Ishikawa (cell line): ENCODE measurements around the gene CFAP45.

Experiments used
- CEBPB ChIP-seq: IDR thresholded peaks from 2 replicates; pipeline ENCODE4 v1.6.1; 2012
- CREB1 ChIP-seq: IDR thresholded peaks from 2 replicates; pipeline ENCODE4 v1.6.1; 2012; ENCODE audit warnings: low read depth
- EGR1 ChIP-seq: IDR thresholded peaks from 2 replicates; pipeline ENCODE4 v1.6.1; 2012
- EP300 ChIP-seq: IDR thresholded peaks from 2 replicates; pipeline ENCODE4 v1.6.1; 2012; ENCODE audit warnings: borderline replicate concordance
- FOXM1 ChIP-seq: IDR thresholded peaks from 2 replicates; pipeline ENCODE4 v1.6.1; 2012; ENCODE audit warnings: low read depth, borderline replicate concordance
- NFIC ChIP-seq: IDR thresholded peaks from 2 replicates; pipeline ENCODE4 v1.6.1; 2012
- RAD21 ChIP-seq: IDR thresholded peaks from 2 replicates; pipeline ENCODE4 v1.6.1; 2012; ENCODE audit warnings: low read depth
- TAF1 ChIP-seq: IDR thresholded peaks from 2 replicates; pipeline ENCODE4 v1.6.1; 2012; ENCODE audit warnings: low read depth, mild to moderate bottlenecking
- TCF12 ChIP-seq: IDR thresholded peaks from 2 replicates; pipeline ENCODE4 v1.6.1; 2012; ENCODE audit warnings: low read depth
- TEAD4 ChIP-seq: IDR thresholded peaks from 2 replicates; pipeline ENCODE4 v1.6.1; 2012
- YY1 ChIP-seq: IDR thresholded peaks from 2 replicates; pipeline ENCODE4 v1.6.1; 2012; ENCODE audit warnings: low read depth
- ZBTB7A ChIP-seq: IDR thresholded peaks from 2 replicates; pipeline ENCODE4 v1.6.1; 2012; ENCODE audit warnings: low read depth
- TF ChIP-seq, protein P1 (sequence below): IDR thresholded peaks from 2 replicates; pipeline ENCODE4 v1.6.1; 2012
- TF ChIP-seq, protein P2 (sequence below): IDR thresholded peaks from 2 replicates; pipeline ENCODE4 v1.6.1; 2012
- TF ChIP-seq, protein P3 (sequence below): IDR thresholded peaks from 2 replicates; pipeline ENCODE4 v1.6.1; 2012; ENCODE audit warnings: low read depth, mild to moderate bottlenecking

Gene CFAP45

DNA sequence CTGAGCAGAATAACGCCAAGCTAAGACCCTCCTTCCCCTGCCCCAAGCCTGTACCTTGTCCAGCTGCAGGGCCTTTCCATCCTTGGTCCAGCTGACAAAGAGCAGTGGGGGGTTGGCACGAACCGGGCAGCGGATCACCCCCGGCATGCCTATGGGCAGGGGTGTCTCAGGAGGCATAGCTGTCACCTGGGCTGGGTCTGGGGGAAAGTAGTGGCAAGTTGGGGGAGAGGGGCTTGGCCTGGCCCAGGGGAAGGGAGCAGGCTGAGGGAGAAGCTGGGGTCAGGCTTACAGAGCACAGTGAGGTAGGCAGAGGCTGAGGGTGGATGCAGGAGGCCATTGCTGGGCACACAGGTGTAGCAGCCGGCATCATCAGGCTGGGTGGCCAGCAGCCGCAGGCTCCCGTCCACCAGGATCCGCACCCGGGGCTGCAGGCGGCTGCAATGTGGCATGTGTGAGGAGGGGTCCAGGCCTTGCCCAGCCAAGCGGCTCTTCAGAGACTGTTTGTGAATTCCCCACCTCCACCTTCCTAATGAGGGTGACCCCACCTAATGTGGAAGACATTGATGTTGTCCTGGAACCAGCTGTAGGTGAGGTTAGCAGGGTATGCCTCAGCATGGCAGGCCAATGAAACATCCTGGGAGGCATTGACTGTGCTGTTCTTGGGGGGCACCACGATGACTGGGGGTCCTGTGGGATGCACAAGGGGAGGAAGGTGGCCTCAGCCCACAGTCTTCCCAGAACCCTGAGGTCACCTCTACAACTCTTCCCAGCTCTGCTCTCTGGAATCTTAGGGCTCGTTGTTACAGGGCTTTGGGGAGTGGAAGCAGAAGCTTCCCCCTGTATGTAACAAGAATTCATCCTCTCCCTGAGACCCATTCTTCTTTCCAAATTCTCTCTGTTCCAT is 34.4 kb upstream of the CFAP45 start:
- no peak for TF ChIP-seq TCF12
- TF ChIP-seq FOXM1, result no peak
- TF ChIP-seq EP300, result no peak
- no peak for TF ChIP-seq TEAD4
- no peak for TF ChIP-seq TAF1
- TF ChIP-seq, protein P1, sequence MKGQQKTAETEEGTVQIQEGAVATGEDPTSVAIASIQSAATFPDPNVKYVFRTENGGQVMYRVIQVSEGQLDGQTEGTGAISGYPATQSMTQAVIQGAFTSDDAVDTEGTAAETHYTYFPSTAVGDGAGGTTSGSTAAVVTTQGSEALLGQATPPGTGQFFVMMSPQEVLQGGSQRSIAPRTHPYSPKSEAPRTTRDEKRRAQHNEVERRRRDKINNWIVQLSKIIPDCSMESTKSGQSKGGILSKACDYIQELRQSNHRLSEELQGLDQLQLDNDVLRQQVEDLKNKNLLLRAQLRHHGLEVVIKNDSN, result no peak
- TF ChIP-seq, protein P2, sequence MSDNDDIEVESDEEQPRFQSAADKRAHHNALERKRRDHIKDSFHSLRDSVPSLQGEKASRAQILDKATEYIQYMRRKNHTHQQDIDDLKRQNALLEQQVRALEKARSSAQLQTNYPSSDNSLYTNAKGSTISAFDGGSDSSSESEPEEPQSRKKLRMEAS, result no peak
- no peak for TF ChIP-seq CREB1
- no peak for TF ChIP-seq YY1
- no peak for TF ChIP-seq NFIC
- no peak for TF ChIP-seq ZBTB7A
- no peak for TF ChIP-seq CEBPB
- TF ChIP-seq, protein P3, sequence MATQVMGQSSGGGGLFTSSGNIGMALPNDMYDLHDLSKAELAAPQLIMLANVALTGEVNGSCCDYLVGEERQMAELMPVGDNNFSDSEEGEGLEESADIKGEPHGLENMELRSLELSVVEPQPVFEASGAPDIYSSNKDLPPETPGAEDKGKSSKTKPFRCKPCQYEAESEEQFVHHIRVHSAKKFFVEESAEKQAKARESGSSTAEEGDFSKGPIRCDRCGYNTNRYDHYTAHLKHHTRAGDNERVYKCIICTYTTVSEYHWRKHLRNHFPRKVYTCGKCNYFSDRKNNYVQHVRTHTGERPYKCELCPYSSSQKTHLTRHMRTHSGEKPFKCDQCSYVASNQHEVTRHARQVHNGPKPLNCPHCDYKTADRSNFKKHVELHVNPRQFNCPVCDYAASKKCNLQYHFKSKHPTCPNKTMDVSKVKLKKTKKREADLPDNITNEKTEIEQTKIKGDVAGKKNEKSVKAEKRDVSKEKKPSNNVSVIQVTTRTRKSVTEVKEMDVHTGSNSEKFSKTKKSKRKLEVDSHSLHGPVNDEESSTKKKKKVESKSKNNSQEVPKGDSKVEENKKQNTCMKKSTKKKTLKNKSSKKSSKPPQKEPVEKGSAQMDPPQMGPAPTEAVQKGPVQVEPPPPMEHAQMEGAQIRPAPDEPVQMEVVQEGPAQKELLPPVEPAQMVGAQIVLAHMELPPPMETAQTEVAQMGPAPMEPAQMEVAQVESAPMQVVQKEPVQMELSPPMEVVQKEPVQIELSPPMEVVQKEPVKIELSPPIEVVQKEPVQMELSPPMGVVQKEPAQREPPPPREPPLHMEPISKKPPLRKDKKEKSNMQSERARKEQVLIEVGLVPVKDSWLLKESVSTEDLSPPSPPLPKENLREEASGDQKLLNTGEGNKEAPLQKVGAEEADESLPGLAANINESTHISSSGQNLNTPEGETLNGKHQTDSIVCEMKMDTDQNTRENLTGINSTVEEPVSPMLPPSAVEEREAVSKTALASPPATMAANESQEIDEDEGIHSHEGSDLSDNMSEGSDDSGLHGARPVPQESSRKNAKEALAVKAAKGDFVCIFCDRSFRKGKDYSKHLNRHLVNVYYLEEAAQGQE, result no peak
- no peak for TF ChIP-seq RAD21
- no peak for TF ChIP-seq EGR1

DNA sequence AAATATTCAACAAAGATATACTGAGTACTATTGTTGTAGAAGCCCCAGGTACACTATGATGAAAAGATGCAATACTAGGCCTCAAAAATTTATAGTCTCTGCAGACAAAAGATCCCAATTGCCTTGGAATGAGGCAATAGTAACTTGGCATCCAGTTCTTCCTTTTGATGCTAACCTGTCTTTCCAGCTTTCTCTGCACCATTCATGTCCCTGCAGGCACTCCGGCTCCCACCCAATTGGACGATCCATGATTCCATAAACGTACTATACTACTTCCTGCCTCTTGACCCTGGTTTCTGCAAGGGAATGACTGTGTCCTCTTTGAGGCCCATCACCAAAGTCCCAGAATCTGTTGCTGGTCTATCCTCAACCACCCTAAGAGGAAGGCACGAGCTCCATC is 33.4 kb upstream of the CFAP45 start:
- TF ChIP-seq EP300 (no peak), TEAD4 (no peak), ZBTB7A (no peak), CREB1 (no peak), TAF1 (no peak), TCF12 (no peak), CEBPB (no peak), FOXM1 (no peak), YY1 (no peak)
- TF ChIP-seq, protein P3, result no peak
- TF ChIP-seq, protein P1, result no peak
- TF ChIP-seq, protein P2, result no peak

DNA sequence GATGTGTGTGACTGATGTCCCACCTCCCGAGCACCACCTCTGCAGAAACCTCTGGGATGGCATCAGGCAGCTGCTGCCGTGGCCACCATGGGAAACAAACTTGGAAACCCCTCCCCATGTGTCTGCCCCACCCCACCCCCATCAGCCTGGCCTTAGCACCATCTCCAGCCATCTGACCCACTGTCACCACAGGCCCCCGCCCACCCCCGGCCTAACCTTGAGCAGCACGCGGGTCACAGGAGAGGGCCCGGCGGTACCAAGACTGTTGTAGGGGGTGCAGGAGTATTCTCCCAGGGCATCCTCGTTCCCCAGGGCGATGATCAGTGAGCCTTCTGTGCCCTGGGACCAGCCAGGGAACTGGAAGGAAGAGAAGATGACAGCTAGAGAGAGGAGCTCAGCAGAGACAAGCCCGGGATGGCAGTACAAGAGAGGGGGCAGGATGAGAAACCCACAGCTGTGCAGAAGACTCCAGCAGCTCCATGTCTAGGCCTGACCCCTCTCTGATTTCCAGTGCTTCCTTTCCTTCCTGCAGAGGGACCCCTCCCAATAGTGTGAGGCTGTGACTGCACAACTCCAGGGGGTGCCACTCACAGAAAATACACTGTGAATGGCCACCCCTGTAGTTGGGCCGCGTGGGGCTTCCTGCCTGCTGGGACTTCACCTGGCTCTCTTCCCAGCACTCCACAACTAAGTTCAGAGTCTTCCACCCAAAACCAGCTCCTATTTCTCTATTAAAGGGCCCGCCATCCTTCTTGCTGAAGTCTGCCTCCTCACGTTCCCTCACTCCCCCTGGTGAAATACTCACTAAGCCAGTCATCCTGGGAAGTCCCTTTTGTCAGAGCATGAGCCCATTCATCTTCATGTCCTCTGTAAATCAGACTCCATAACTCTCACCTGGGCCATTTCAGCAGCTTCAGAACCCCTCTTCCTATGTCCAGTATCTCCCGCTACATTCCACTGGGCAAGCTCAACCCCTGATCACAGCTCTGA is 32.6 kb upstream of the CFAP45 start:
- TF ChIP-seq TEAD4, result no peak
- TF ChIP-seq NFIC, result peak; percentile 53
- TF ChIP-seq EP300, result 0 out of 2 replicates have a peak, but pooled peaks have one; percentile 15

DNA sequence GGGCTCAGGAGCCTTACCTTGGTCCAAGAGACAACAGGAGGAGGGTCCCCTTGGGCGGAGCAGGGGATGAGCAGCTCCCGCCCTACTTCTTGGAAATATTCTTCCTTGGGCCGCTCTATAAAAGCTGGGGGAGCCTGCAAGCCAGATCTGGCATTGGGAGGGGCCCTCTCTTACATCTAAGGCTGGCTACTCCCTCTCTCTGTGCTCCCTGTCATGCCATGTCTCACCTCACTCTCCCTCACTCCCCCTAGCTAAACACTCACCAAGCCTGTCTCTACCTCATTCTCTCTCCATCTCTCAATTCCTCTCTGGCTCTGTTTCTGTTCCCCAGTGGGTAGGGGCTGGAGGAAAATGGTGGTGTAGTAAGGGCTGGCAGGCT is 31.8 kb upstream of the CFAP45 start:
- no peak for TF ChIP-seq FOXM1
- no peak for TF ChIP-seq TAF1
- no peak for TF ChIP-seq YY1
- no peak for TF ChIP-seq TCF12
- TF ChIP-seq EP300, result no peak
- TF ChIP-seq, protein P2, result no peak
- TF ChIP-seq RAD21, result no peak
- TF ChIP-seq, protein P1, result no peak
- no peak for TF ChIP-seq CEBPB
- TF ChIP-seq, protein P3, result no peak
- no peak for TF ChIP-seq EGR1
- no peak for TF ChIP-seq NFIC
- TF ChIP-seq TEAD4, result no peak
- TF ChIP-seq CREB1, result no peak
